AG09309 (cell line): ENCODE measurements around the gene ABCA4.

ENCODE experiments used
- DNase-seq: peaks from one replicate; pipeline ENCODE4 v3.0.0-alpha.2; 2010; ENCODE audit warnings: low read depth
- H3K4me3 ChIP-seq: 2 replicates; pipeline ENCODE4 v1.5.1; 2011; ENCODE audit warnings: mild to moderate bottlenecking, low read depth, low read length, moderate library complexity; ENCODE audit not compliant: control insufficient read depth
- TF ChIP-seq, protein P1 (sequence below): IDR thresholded peaks from 2 replicates; pipeline ENCODE4 v1.5.1; 2011; ENCODE audit warnings: mild to moderate bottlenecking, low read depth, low read length, inconsistent platforms; ENCODE audit not compliant: insufficient read depth, control insufficient read depth; ENCODE audit errors: missing control alignments

The ABCA4 gene

DNA sequence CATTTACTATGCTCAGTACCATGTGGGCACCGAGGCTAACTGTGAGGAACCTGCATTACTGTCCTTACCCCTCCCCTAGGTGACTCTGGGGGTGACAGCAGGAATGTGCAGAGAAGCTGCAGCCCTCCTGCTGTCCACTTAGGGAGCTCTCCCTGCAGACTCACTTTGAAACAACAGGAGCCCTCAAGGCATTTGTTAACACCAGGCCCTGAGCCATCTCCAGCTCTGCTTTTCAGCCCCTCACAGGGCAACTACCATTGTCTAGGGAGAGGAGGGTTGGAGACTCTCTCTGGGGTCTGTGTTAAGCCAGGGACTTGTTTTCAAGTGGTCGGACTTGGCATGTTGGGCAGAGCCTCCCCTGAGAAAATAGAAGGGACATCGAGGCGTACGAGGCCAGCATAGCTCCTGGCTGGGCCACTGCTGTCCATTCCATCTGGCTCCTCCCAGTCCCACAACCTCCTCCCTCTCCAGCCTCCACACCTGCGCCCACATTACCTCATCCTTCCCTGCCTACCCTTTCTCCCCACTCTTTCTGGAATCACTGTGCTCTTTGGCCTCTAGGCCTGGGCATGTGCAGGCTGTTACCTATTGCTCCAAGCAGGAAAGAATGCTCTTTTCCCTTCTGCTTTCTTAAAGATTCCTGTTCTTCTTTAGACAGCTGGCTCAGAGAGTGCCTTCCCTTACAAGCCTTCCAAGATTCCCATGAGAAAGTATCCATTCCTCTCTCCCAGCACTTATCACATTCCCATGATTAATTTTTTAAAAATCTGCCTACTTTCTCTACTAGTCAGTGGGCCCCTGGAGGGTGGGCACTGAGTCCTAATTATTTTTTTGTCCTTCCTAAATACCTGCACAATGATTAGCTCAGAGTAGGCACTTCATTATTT is 109.0 kb downstream of the ABCA4 start:
- TF ChIP-seq, protein P1, sequence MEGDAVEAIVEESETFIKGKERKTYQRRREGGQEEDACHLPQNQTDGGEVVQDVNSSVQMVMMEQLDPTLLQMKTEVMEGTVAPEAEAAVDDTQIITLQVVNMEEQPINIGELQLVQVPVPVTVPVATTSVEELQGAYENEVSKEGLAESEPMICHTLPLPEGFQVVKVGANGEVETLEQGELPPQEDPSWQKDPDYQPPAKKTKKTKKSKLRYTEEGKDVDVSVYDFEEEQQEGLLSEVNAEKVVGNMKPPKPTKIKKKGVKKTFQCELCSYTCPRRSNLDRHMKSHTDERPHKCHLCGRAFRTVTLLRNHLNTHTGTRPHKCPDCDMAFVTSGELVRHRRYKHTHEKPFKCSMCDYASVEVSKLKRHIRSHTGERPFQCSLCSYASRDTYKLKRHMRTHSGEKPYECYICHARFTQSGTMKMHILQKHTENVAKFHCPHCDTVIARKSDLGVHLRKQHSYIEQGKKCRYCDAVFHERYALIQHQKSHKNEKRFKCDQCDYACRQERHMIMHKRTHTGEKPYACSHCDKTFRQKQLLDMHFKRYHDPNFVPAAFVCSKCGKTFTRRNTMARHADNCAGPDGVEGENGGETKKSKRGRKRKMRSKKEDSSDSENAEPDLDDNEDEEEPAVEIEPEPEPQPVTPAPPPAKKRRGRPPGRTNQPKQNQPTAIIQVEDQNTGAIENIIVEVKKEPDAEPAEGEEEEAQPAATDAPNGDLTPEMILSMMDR = no peak
- H3K4me3 ChIP-seq = no peak overlapping the region
- no peak for DNase-seq

DNA sequence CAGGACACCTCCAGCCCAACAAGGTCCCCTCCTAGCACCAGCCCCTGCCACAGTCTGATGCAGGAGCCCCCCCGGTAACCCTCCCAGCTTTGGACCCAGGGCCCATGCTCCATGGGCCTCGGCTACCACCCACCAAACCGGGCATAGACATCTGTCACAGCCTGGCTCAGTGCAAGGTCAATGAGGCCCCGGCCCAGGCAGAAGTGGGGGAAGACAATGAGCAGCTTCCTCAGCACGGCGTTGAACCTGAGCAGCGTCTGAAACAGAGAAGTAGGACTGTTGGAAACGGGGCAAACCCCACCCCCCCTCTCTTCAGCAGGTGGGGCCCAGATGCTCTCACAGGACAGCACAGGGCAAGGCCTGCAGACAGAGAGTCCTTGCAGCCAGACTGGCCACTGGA is 109.8 kb downstream of the ABCA4 start:
- TF ChIP-seq, protein P1 = no peak
- no peak for DNase-seq
- no peak overlapping the region for H3K4me3 ChIP-seq

DNA sequence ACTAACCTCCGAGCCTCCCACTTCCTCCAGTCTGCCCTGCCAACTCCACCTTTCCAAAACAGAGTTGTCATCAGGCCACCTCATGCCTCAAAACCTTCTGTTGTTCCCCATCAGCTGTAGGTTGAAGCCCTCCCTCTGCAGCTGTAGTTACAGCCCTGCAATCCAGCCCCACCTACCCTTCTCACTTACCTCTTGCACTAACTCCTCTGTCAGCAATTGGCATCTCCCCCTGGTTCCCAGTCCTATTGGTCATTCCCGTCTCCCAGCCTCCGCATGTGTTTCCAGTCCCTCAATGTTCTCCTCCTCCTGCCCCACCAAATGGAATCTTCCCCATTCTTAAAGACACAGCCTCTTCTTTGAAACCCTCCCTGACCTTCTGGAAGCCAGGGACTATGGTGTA is 111.6 kb downstream of the ABCA4 start:
- TF ChIP-seq, protein P1 = no peak
- DNase-seq = no peak
- no peak overlapping the region for H3K4me3 ChIP-seq

GRCh38 chr1:94006604-94007003 is 114.3 kb downstream of the ABCA4 start:
- H3K4me3 ChIP-seq = no peak overlapping the region
- no peak for DNase-seq
- TF ChIP-seq, protein P1 = no peak

GRCh38 chr1:94004924-94005323 is 116.0 kb downstream of the ABCA4 start:
- TF ChIP-seq, protein P1 = no peak
- H3K4me3 ChIP-seq = no peak overlapping the region
- DNase-seq = no peak

DNA sequence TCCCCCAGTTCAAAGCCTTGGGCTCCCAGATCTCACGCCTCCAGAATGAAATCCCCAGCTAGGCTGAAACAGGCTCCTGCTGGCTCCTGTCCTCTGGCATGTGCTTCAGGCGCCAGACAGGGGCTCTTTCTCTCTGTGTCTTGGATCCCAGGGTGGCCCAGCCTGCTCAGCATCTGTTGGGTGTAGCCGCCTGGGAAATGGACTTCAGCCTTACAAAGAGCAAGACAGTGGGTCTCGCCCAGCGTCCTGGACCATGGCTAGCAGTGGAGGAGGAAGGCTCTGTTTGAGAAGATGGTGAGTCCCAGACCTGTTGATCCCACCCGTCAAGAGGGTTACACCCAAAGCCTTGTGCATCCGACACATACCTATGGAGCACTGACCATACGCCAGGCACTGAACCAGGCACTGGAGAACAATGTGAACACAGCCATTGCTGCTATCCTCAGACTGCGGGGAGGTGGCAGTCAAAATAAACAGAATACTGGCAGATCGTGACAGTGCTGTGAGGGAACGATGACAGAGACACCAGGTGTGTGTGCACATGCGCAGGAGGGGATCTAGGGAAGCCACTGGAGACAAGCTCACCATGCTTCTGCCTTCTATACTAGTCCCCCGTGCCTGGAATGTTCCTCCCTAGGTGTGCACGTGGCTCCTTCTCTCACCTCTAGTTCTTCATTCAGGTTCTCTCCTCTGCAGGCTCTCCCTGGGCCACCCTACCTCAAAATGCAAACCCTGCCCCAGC is 118.7 kb downstream of the ABCA4 start:
- H3K4me3 ChIP-seq = no peak overlapping the region
- DNase-seq = no peak
- TF ChIP-seq, protein P1 = no peak
